Kidney (tissue), 14 donors: ENCODE data around the gene TMEM132A. TPM values are rescaled to one million over a fixed set of nuclear protein-coding genes. Genes with fewer than 3 reads are reported as not detected.

ENCODE experiments used
- DNase-seq, 5 donors: peaks; one replicate each; pipeline ENCODE4 v3.0.0-alpha.2; 2013 to 2020
- FAIRE-seq: peaks from 2 replicates; lab custom pipeline; 2012; peaks lifted over from hg19 to GRCh38; lab: Jason Lieb, UNC
- H3K27ac ChIP-seq, 2 donors: one replicate each; pipeline ENCODE4 v1.7.0; 2013; ENCODE audit warnings: low read depth in 2 of 2, low read length in 2 of 2, inconsistent platforms in 1 of 2
- H3K27me3 ChIP-seq: one replicate; pipeline ENCODE4 v1.7.1; 2013; ENCODE audit warnings: low read length, inconsistent platforms; ENCODE audit not compliant: control insufficient read depth, insufficient read depth
- H3K36me3 ChIP-seq, 3 donors: one replicate each; pipeline versions ENCODE4 v1.7.0 to v1.7.1; 2013; ENCODE audit warnings: low read length in 3 of 3, control low read depth in 1 of 3, inconsistent platforms in 1 of 3; ENCODE audit not compliant: insufficient read depth in 3 of 3, control insufficient read depth in 2 of 3
- H3K4me1 ChIP-seq, 3 donors: one replicate each; pipeline versions ENCODE4 v1.7.0 to v1.7.1; 2013; ENCODE audit warnings: low read length in 3 of 3, inconsistent platforms in 1 of 3, low read depth in 1 of 3; ENCODE audit not compliant: control insufficient read depth in 2 of 3, insufficient read depth in 2 of 3
- H3K4me3 ChIP-seq, 3 donors: one replicate each; pipeline versions ENCODE4 v1.7.0 to v1.8.1; 2013; ENCODE audit warnings: low read length in 3 of 3, control low read depth in 1 of 3, inconsistent platforms in 1 of 3
- H3K9ac ChIP-seq, 3 donors: one replicate each; pipeline versions ENCODE4 v1.7.0 to v1.7.1; 2013; ENCODE audit warnings: low read length in 3 of 3, control low read depth in 1 of 3, inconsistent platforms in 1 of 3
- H3K9me3 ChIP-seq, 3 donors: one replicate each; pipeline versions ENCODE4 v1.7.0 to v1.7.1; 2013; ENCODE audit warnings: low read length in 3 of 3, control low read depth in 1 of 3, inconsistent platforms in 1 of 3; ENCODE audit not compliant: control insufficient read depth in 2 of 3, insufficient read depth in 1 of 3
- CTCF ChIP-seq: IDR thresholded peaks from 3 replicates; pipeline ENCODE4 v1.5.1; 2012; ENCODE audit warnings: mild to moderate bottlenecking, moderate library complexity, borderline replicate concordance; ENCODE audit not compliant: insufficient read depth; ENCODE audit errors: extremely low read depth
- intact Hi-C: fragments of 100-400 bp; cut with DNase I; formaldehyde crosslinking; loops from one replicate; pipeline ENCODE4 v1.11.1; 2022
- polyA plus RNA-seq: library from polyadenylated mRNA; stranded (reverse); fragments of 350-450 nt; fragmentation: Illumina TruSeq; extraction: RNeasy Lipid Tissue Mini Kit (QIAGEN cat#74804); gene quantifications from one replicate; pipeline ENCODE4 v1.2.3, GENCODE V29; 2014; ENCODE audit warnings: low read depth, low replicate concordance; ENCODE audit not compliant: insufficient read depth
- total RNA-seq: library from RNA; stranded (reverse); fragmentation: NEBNext Ultra II Directional; extraction: Animal tissue kit (Norgen Biotek cat#: 25700); gene quantifications from one replicate; pipeline ENCODE4 v1.2.1, GENCODE V29; 2021
- donor health status: control.
- donor health status: control.
- donor health status: control.
- donor health status: control.
- donor health status: control.
- donor health status: DM: yes; HTN: yes; CAD: no.
- donor health status: Normal renal cell carcinoma (clear cell type).

TMEM132A gene
- total and polyA plus RNA-seq, 2 donors from 2014 or later = 17.2 to 19.1 TPM

DNA sequence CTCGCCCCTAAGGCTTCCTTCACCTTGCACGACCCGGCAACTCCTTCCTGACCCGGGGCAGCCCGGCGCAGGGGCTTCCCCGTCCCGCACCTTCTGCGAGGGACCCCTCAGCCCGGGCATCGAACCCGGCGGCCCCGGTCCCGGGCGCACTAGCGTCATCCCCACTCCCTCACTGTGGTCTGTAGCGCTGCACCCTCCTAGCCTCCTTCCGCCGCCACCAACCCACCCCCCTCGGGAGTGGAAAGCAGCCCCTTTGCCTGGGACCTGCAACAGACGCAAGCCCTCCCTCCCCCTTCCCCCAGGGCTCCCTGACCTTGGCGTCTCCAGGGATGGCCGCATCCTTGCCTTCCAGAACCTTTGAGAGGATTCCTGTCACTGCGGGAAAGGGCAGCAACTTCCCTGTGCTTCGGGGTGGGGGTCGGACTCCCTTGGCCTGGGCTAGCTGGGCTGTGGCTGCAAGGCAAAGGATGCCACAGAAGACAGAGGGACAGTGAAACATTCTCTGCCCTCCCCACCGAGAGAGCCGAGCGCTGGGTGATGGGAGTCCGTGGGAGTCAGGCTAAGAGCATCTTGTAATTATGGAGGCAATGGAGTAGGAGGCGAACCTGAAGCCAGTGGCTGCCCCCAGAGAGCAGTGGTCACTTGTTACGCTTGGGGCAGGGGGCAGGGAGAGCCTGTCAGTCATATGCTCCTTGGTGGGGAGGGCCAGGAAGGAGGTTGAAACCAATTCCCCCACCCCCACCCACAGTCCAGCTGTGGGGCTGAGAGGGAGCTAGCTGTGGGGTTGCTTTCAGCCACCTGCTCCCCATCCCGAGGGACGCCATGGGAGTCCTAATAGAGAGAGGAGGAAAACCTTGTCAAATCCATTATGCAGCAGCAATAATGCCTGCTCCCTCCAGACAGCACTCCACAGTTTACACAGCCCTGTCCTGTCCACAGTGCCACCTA, 920 bp downstream of the TMEM132A start:
- Histone ChIP-seq H3K36me3 (peaks cover 8 to 25% (median 13%) of the 10 kb centered on the region in 3 donors), H3K27ac (no peak overlapping the region), H3K9ac (no peak overlapping the region), H3K9me3 (no peaks in the 10 kb centered on the region), H3K4me1 (peaks cover 0 to 10% (median 0%) of the 10 kb centered on the region in 3 donors), H3K4me3 (peak overlapping the region in 2 of 3 donors; percentile 48), H3K27me3 (no peaks in the 10 kb centered on the region)
- DNase-seq (peak in 4 of 5 donors; percentile 52 to 73 (median 62)), FAIRE-seq (no peak)
- intact Hi-C loops = no loop called here
- TF ChIP-seq CTCF = no peak

DNA sequence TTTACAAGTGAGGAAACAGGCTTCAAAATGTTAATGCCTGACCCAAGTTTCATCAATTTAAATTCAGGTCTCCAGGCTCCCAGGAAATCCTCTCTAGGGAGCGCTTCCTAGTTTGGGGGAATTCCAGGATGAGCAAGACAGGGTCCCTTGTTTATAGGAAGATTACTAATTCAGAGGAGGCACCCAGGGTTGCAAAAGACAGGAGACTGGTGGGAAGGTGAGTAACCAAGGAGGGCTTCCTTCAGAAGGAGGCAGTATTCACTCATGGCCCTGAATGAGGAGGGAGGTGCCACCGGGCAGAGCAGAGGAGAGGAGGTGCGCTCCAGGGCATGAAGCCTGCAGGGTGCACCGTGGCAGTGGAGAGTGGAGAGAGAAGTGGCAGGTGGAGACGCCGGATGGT, 1.6 kb downstream of the TMEM132A start:
- Histone ChIP-seq H3K27ac (no peak overlapping the region), H3K27me3 (no peaks in the 10 kb centered on the region), H3K9ac (no peak overlapping the region), H3K36me3 (peaks cover 3 to 18% (median 6%) of the 10 kb centered on the region in 3 donors), H3K4me3 (no peak overlapping the region), H3K4me1 (peaks cover 0 to 10% (median 0%) of the 10 kb centered on the region in 3 donors), H3K9me3 (no peaks in the 10 kb centered on the region)
- peak; percentile 1 for TF ChIP-seq CTCF
- no peak for DNase-seq
- no peak for FAIRE-seq
- intact Hi-C loops = no loop called here

DNA sequence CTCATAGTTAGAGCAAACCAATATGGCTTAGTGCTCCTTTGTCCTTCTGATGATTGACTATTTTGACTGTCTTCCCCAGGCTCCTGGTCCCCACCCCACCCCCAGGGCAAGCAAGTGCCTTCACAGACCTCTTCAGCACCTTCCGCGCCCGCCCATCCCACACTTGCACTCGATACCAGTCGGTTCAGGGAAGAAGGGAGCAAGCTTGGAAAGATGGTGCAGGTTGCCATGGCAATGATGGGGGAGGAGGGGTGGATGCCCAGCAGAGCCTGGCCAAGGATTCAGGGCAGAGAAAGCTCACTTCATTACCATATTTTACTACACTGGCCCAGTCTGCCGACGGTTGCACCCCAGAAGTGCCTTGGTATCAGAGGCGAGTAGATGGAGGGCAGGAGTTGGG, 2.2 kb downstream of the TMEM132A start:
- H3K27me3 ChIP-seq = no peaks in the 10 kb centered on the region
- no peaks in the 10 kb centered on the region for H3K9me3 ChIP-seq
- peaks cover 0 to 10% (median 0%) of the 10 kb centered on the region in 3 donors for H3K4me1 ChIP-seq
- no peak for FAIRE-seq
- intact Hi-C loops = no loop called here
- peak in 3 of 5 donors; percentile 39 to 48 (median 42) for DNase-seq
- H3K27ac ChIP-seq = no peak overlapping the region
- no peak overlapping the region for H3K9ac ChIP-seq
- H3K4me3 ChIP-seq = no peak overlapping the region
- peaks cover under 1 to 11% (median 2%) of the 10 kb centered on the region in 3 donors for H3K36me3 ChIP-seq
- no peak for TF ChIP-seq CTCF
